ENCODE results near the gene GLOD4.

- TF ChIP-seq, protein P1, sequence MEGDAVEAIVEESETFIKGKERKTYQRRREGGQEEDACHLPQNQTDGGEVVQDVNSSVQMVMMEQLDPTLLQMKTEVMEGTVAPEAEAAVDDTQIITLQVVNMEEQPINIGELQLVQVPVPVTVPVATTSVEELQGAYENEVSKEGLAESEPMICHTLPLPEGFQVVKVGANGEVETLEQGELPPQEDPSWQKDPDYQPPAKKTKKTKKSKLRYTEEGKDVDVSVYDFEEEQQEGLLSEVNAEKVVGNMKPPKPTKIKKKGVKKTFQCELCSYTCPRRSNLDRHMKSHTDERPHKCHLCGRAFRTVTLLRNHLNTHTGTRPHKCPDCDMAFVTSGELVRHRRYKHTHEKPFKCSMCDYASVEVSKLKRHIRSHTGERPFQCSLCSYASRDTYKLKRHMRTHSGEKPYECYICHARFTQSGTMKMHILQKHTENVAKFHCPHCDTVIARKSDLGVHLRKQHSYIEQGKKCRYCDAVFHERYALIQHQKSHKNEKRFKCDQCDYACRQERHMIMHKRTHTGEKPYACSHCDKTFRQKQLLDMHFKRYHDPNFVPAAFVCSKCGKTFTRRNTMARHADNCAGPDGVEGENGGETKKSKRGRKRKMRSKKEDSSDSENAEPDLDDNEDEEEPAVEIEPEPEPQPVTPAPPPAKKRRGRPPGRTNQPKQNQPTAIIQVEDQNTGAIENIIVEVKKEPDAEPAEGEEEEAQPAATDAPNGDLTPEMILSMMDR (IDR thresholded peaks at IDR 0.05), result no peak
- TF ChIP-seq POLR2AphosphoS5 (IDR thresholded peaks at IDR 0.05) (no peak), POLR2A (IDR thresholded peaks at IDR 0.05) (no peak)
Measured at GRCh38 chr17:728911-729310, 53.2 kb downstream of the GLOD4 start.
